IPS DF 19.7 (cell line): ENCODE data around the gene TCHH.
"Not testable (repeated sequence)": the region's sequence is repeated elsewhere in the genome, so short reads cannot be mapped to it uniquely, and the experiment has no call there.

Experiments
- DNase-seq: peaks from one replicate; pipeline ENCODE4 v3.0.0-alpha.2; 2013; ENCODE audit warnings: low read depth, low spot score

Gene TCHH

GRCh38 chr1:152111515-152111968 lies 3.7 kb downstream of the TCHH start:
- no peak for DNase-seq

- no peak for DNase-seq
These were observed 4.3 kb downstream of the TCHH start for GRCh38 chr1:152110860-152111514.

- no peak for DNase-seq
These were observed 4.8 kb downstream of the TCHH start for GRCh38 chr1:152110365-152110859.

DNA sequence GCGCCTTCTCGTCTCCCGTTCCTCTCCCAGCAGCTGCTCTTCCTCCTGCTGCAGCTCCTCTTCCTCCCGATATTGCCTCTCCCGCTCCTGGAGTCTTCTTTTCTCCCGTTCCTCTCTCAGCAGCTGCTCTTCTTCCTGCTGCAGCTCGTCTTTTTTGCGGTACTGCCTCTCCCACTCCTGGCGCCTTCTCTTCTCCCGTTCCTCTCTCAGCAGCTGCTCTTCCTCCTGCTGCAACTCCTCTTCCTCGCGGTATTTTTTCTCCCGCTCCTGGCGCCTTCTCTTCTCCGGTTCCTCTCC lies 5.3 kb downstream of the TCHH start:
- DNase-seq: no peak

DNA sequence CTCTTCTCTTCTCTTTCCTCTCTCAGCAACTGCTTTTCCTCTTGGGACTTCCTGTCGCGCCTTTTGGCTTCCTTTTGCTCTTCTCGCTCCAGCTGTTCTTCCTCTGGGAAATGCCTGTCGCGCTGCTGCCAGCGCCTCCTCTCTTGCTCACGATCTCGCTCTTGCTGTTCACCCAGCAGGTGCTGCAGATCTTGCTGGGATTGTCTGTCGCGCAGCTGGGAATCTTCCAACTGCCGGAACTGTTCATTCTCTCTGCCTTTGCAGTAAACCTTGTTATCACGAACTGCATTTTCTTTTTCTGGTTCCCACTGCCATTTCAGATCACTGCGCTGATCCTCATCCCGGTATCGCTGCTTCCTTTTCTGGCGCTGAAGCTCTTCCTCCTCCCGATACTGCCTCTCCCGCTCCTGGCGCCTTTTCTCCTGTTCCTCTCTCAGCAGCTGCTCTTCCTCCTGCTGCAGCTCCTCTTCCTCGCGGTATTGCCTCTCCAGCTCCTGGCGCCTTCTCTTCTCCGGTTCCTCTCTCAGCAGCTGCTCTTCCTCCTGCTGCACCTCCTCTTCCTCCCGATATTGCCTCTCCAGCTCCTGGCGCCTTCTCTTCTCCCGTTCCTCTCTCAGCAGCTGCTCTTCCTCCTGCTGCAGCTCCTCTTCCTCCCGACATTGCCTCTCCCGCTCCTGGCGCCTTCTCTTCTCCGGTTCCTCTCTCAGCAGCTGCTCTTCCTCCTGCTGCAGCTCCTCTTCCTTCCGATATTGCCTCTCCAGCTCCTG lies 5.8 kb downstream of the TCHH start:
- no peak for DNase-seq

GRCh38 chr1:152108882-152109222 lies 6.4 kb downstream of the TCHH start:
- no peak for DNase-seq

GRCh38 chr1:152107984-152108881 lies 7.0 kb downstream of the TCHH start:
- no peak for DNase-seq

DNA sequence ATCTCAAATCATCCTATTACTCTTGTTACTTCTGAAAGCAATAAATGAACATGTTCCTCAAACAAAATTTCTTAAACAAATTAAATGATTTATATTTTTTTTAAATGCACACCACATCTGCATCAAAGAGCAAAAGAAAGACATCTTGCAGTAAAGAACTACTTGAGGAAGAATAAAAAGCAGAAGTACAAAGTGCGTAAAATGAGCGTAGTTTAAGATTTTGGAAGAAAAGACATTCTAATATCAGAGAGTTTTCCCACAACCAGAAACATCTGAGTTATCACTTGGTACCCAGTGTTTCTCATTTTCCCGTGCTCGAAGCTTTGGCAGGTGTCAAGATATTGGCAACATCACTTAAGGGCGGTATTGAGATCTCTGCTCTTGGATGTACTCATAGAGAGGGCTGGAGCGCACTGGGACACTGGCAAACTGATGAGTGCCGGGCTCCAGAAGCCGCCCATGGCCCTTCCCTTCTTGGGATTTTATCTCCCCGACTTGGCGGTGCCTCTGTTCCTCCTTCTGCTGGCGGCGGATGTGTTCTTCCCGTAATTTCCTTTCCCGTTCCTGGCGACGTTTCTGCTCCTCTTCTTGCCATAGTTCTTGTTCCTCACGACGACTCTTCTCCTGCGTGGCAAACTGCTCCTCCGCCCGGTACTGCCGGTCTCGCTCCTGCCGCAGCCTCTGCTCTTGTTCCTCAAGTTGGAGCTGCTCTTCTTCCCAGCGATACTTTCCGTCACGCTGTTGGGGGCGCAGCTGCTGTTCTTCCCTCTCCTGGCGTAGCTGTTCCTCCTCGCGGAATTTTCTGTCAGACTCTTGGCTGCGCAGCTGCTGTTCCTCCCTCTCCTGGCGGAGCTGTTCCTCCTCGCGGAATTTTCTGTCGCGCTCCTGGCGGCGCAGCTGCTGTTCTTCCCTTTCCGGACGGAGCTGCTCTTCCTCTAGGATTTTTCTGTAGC lies 7.9 kb downstream of the TCHH start:
- DNase-seq: no peak

- DNase-seq: no peak
These were observed 10.4 kb downstream of the TCHH start for GRCh38 chr1:152104854-152105253.

DNA sequence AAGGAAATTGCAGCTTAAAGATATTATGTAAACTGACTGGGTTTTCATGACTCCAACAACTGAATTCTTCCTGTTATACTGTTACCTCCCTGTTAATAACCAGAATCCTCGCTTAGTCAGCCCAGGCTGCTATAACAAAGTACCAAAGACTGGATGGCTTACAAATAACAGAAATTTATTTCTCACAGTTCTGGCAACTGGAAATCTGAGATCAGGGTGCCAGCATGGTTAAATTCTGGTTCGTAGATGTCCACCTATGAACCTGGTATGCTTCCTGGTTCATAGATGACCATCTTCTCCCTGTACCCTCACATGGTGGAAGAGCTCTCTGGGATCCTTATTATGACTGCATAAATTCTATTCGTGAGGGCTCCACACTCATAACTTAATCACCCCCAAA lies 18.3 kb downstream of the TCHH start:
- DNase-seq: no peak

DNA sequence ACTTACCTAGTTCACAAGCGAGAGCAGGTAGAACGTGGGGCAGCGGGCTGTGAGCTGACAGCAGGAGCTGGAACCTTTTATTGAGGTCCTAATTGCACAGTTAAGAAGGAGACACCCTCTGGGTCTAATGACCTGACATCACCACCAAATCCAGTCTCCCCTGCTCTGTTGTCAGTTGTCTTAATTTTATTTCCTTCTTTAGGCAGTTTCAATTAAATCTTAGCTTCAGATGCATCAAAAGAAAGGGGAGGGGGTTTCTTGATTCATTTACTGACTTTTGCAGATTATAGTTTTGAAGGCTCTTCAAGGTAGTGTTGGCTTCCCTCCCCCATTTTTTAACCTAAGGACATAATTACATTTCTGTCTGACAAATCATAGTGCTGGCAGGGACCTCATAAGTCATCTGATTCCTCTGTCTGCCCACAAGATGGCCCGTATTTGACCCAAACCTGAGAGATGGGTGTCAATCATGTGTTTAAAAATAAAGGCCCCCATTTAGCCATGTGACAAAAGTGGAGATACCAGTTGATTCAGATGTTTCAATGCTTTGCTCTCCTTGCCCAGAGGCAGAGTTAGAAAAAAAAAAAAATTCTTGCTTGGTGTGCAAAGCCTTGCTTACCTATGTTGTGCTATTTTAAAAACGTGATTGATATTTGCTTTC lies 26.1 kb downstream of the TCHH start, which contains the start of gene TCHHL1:
Gene TCHHL1 (minus strand): TSS at position 51 of the 661 bp plus-strand sequence. CDS start 921 bp downstream, outside the sequence.
- DNase-seq: no peak

GRCh38 chr1:152086760-152087159 lies 28.5 kb downstream of the TCHH start:
- DNase-seq: no peak

GRCh38 chr1:152084853-152085252 lies 30.4 kb downstream of the TCHH start:
- DNase-seq: no peak

DNA sequence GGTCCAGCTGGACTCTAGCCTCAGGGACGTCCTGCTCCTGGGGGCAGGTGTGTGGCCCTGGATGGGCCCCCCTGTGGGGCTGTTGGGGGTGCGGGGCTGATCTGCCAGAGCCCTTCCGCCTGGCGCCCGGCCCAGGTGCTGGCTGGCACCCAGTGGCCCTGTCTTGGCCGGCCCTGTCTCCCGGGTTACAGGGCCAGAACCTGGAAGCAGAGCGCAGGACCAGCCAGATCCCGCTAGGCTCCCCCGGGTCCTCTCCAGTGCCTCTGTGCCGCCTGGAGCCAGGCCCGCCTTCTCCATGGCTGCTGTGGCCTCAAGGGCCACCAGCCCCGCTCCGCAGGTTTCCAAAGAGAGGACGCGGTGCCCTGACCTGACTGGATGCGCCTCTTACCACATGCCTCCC lies 34.2 kb downstream of the TCHH start:
- not testable (repeated sequence) for DNase-seq

- DNase-seq: not testable (repeated sequence)
These were observed 34.8 kb downstream of the TCHH start for GRCh38 chr1:152080494-152080893.

DNA sequence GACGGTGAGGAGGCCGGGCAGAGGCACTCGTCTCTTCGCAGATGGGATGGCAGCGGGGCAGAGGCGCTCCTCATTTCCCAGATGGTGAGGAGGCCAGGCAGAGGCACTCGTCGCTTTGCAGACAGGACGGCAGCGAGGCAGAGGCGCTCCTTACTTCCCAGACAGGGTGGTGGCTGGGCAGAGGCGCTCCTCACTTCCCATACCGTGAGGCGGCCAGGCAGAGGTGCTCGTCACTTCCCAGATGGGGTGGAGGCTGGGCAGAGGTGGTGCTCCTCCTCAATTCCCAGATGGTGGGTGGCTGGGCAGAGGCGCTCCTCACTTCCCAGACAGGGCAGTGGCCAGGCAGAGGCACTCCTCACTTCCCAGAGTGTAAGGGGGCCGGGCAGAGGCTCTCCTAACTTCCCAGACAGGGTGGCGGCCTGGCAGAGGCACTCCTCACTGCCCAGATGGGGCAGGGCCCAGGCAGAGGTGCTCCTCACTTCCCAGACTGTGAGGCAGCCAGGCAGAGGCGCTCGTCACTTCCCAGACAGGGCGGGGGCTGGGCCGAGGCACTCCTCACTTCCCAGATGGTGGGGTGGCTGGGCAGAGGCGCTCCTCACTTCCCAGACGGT lies 36.3 kb downstream of the TCHH start:
- DNase-seq: no peak

GRCh38 chr1:152072311-152072710 lies 42.9 kb downstream of the TCHH start:
- DNase-seq: no peak

DNA sequence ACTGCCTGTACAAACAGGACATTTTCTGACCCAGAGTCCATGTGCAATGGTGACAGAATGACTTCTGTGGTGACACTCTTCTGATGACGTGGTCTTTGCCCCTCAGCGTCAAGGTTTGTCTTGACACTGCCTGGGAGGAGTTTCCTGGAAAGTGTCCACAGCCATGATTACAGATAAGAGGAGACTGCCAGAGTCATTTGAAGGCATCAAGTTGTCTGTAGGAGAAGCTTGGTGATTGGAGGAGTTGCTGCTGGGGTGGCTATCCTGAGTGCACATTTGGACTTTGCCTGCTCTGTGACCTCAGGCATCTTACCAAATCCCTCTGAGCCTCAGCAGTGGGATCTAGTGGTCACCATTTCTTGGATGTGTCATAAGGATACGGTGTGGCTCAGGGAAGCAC lies 44.1 kb downstream of the TCHH start:
- no peak for DNase-seq

DNA sequence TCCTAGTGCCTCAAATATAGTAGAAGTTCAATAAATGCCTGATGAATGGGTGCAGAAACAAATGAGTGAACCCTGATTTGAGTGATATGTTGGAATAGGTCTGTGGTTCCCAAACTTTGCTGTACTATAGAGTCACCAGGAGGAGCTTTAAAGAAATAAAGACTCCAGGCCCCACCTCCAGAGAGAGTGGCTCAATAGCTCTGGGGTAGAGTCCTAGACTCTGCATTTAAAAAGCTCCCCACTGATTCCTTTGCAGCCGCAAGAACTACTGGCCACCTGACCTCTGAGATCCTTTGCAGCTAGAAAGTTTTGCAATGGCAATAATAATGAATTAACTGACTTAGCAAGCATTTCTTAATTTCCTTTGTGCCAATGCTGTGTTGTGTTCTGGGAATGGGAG lies 47.3 kb downstream of the TCHH start:
- no peak for DNase-seq

DNA sequence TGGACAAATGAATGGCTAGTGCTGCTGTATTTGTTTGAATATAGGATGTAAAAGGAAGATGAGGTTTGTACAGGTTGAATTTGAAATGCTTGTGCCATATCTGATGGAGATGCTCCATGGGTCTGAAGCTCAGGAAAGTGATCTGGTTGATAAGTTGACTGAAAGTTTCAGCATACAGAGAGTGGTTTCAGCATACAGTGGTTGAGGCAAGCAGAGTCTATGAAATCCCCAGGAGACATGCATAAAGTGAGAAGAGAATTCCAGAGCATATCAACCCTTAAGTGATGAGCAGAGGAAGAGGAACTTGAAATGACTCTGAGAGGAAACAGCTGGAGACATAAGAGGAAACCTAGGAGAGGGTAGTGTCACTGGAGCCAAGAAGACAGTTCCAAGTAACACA lies 48.1 kb downstream of the TCHH start:
- no peak for DNase-seq
